ENCODE results near the gene ZNF575. TPM values are rescaled to one million over a fixed set of nuclear protein-coding genes. Genes with fewer than 3 reads are reported as not detected.
"Not testable (repeated sequence)": the region's sequence is repeated elsewhere in the genome, so short reads cannot be mapped to it uniquely, and the experiment has no call there.

The ZNF575 gene
- total RNA-seq, 1 experiment from 2014 or later, result 1.1 TPM

DNA sequence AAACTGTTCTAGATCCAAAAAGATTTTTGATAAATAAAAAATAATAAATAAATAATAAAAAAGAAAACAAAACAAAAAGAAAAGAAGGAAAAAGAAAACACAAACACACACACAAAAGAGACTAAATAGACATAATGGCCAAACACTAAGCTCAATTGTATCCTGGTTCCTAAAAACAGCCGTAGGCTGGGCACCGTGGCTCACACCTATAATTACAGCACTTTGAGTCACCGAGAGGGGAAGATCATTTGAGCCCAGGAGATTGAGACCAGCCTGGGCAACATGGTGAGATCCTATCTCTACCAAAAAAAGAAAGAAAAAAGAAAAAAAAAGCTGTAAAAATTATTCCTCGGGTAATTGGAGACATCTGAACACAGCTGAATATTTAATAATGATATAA is 14.9 kb upstream of the ZNF575 start:
- H3K27me3 Mint-ChIP-seq (ENCODE audit: insufficient read depth, unreplicated experiment), result no peaks in the 10 kb centered on the region
- H3K4me3 Mint-ChIP-seq (ENCODE audit: unreplicated experiment), result no peak overlapping the region
- DNase-seq (ENCODE audit: unreplicated experiment), result peak; percentile 18
- no TSS peak for BruUV-seq (replicated peaks)
- ChIA-PET CTCF (interaction anchor here (0.6 to 9.4 kb wide), 7 partner anchors 18 to 86 kb away, joined by 3 to 261 read pairs (median 10); no protein-coding TSS in a partner anchor), POLR2A (interaction anchor here (0.5 to 3.1 kb wide), 7 partner anchors 10 to 568 kb away, joined by 3 to 14 read pairs (median 4); partner anchors contain the start of gene LYPD3)
- H3K4me1 Mint-ChIP-seq (ENCODE audit: insufficient read depth, unreplicated experiment), result peaks cover 15% of the 10 kb centered on the region
- peak overlapping the region; percentile 67 for H3K27ac Mint-ChIP-seq (ENCODE audit: low read depth, unreplicated experiment)
- intact Hi-C loops (cut with micrococcal nuclease), result no loop called here
- H3K36me3 Mint-ChIP-seq (ENCODE audit: insufficient read depth, unreplicated experiment), result peaks cover 46% of the 10 kb centered on the region
- TF ChIP-seq CTCF (IDR thresholded peaks at IDR 0.05; ENCODE audit: unreplicated experiment), result no peak
- no peaks in the 10 kb centered on the region for H3K9me3 Mint-ChIP-seq (ENCODE audit: unreplicated experiment)

GRCh38 chr19:43519436-43520088 is 13.4 kb upstream of the ZNF575 start:
- peaks cover 48% of the 10 kb centered on the region for H3K36me3 Mint-ChIP-seq (ENCODE audit: insufficient read depth, unreplicated experiment)
- H3K27ac Mint-ChIP-seq (ENCODE audit: low read depth, unreplicated experiment), result no peak overlapping the region
- H3K9me3 Mint-ChIP-seq (ENCODE audit: unreplicated experiment), result no peaks in the 10 kb centered on the region
- ChIA-PET CTCF (interaction anchor here (0.6 to 9.4 kb wide), 31 partner anchors 9 to 336 kb away, joined by 3 to 261 read pairs (median 6); partner anchors contain the start of genes ETHE1, IRGQ, LYPD3 and PHLDB3), POLR2A (interaction anchor here (0.6 to 3.1 kb wide), 10 partner anchors 10 to 155 kb away, joined by 3 to 39 read pairs (median 8); partner anchors contain the start of genes IRGQ, LYPD3, PHLDB3 and ZNF575)
- no peaks in the 10 kb centered on the region for H3K27me3 Mint-ChIP-seq (ENCODE audit: insufficient read depth, unreplicated experiment)
- H3K4me3 Mint-ChIP-seq (ENCODE audit: unreplicated experiment), result peak overlapping the region; percentile 19
- TF ChIP-seq CTCF (IDR thresholded peaks at IDR 0.05; ENCODE audit: unreplicated experiment), result peak; percentile 84
- BruUV-seq (replicated peaks), result no TSS peak
- H3K4me1 Mint-ChIP-seq (ENCODE audit: insufficient read depth, unreplicated experiment), result peaks cover 16% of the 10 kb centered on the region
- DNase-seq (ENCODE audit: unreplicated experiment), result peak; percentile 92
- intact Hi-C loops (cut with micrococcal nuclease), result loop anchor here (1.0 kb wide), 2 partner anchors 72 to 86 kb away; no protein-coding TSS in a partner anchor

DNA sequence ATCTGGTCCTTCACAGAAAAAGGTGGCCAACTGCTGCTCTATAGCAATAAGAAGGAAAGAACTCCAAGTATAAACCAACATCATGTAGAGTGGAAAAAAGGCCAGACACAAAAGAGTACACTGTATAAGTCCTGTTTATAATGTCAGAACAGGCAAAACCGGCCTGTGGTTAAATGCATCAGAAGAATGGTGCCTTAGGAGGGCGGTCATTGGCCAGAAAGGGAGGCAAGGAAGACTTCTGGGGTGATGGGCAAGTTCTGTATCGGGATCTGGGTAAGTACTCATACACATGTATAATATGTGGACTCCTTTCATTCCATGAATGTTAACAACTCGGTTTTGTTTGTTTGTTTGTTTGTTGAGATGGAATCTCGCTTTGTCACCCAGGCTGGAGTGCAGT is 10.1 kb upstream of the ZNF575 start:
- no peak for DNase-seq (ENCODE audit: unreplicated experiment)
- CTCF ChIA-PET, result interaction anchor here (0.9 to 9.4 kb wide), 3 partner anchors 13 to 91 kb away, joined by 4 to 261 read pairs (median 6); no protein-coding TSS in a partner anchor
- peak overlapping the region; percentile 67 for H3K27ac Mint-ChIP-seq (ENCODE audit: low read depth, unreplicated experiment)
- no TSS peak for BruUV-seq (replicated peaks)
- no peaks in the 10 kb centered on the region for H3K27me3 Mint-ChIP-seq (ENCODE audit: insufficient read depth, unreplicated experiment)
- intact Hi-C loops (cut with micrococcal nuclease), result no loop called here
- POLR2A ChIA-PET, result interaction anchor here (1.1 to 1.2 kb wide), 2 partner anchors 10 to 70 kb away, joined by 3 read pairs; partner anchors contain the start of gene ZNF575
- no peak for TF ChIP-seq CTCF (IDR thresholded peaks at IDR 0.05; ENCODE audit: unreplicated experiment)
- no peaks in the 10 kb centered on the region for H3K9me3 Mint-ChIP-seq (ENCODE audit: unreplicated experiment)
- peaks cover 29% of the 10 kb centered on the region for H3K36me3 Mint-ChIP-seq (ENCODE audit: insufficient read depth, unreplicated experiment)
- H3K4me3 Mint-ChIP-seq (ENCODE audit: unreplicated experiment), result no peak overlapping the region
- H3K4me1 Mint-ChIP-seq (ENCODE audit: insufficient read depth, unreplicated experiment), result peaks cover 23% of the 10 kb centered on the region

- peaks cover 29% of the 10 kb centered on the region for H3K36me3 Mint-ChIP-seq (ENCODE audit: insufficient read depth, unreplicated experiment)
- H3K4me3 Mint-ChIP-seq (ENCODE audit: unreplicated experiment); H3K27me3 Mint-ChIP-seq (ENCODE audit: insufficient read depth, unreplicated experiment); H3K27ac Mint-ChIP-seq (ENCODE audit: low read depth, unreplicated experiment); DNase-seq (ENCODE audit: unreplicated experiment); H3K9me3 Mint-ChIP-seq (ENCODE audit: unreplicated experiment); BruUV-seq (replicated peaks); intact Hi-C loops (cut with micrococcal nuclease): not testable (repeated sequence)
- peaks cover 24% of the 10 kb centered on the region for H3K4me1 Mint-ChIP-seq (ENCODE audit: insufficient read depth, unreplicated experiment)
- POLR2A ChIA-PET, result interaction anchor here (1.2 kb wide), 1 partner anchor 10 kb away, joined by 3 read pairs; the partner anchor contains the start of gene ZNF575
- CTCF ChIA-PET, result interaction anchor here (1.0 to 9.4 kb wide), 4 partner anchors 20 to 92 kb away, joined by 3 to 261 read pairs (median 6); no protein-coding TSS in a partner anchor
Observed at GRCh38 chr19:43523696-43524095, 9.3 kb upstream of the ZNF575 start.
